ENCODE data around the gene TRMT1L.

TRMT1L gene

GRCh38 chr1:185111873-185112272 lies 44.9 kb downstream of the TRMT1L start:
- no peak overlapping the region for H3K27ac ChIP-seq
- TF ChIP-seq CTCF (conservative IDR thresholded peaks at IDR 0.05) (no peak), ZFX (IDR thresholded peaks at IDR 0.05) (no peak)

- TF ChIP-seq ZFX (IDR thresholded peaks at IDR 0.05) = no peak
- no peak for TF ChIP-seq CTCF (conservative IDR thresholded peaks at IDR 0.05)
- H3K27ac ChIP-seq = no peak overlapping the region
Measured at GRCh38 chr1:185110145-185110544, 46.6 kb downstream of the TRMT1L start.

DNA sequence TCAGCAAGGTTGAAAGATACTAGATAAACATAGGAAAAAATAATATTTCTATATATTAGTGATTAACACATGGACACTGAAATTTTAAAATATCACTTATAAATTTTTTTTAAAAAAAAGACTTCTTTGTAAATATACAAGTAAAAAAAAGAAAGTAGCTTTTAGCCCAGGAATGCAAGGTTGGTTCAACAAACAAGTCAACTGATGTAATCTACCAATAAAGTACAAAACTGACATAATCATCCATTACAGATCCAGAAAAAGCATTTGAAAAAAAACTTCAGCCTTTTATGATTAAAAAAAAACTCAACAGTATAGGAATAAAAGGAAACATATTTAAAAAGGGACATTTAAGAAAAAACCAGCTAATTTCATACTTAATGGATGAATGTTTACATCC lies 48.4 kb downstream of the TRMT1L start:
- TF ChIP-seq CTCF (conservative IDR thresholded peaks at IDR 0.05) (no peak), ZFX (IDR thresholded peaks at IDR 0.05) (no peak)
- H3K27ac ChIP-seq = no peak overlapping the region

GRCh38 chr1:185105121-185105520 lies 51.6 kb downstream of the TRMT1L start:
- no peak for TF ChIP-seq CTCF (conservative IDR thresholded peaks at IDR 0.05)
- H3K27ac ChIP-seq = no peak overlapping the region

GRCh38 chr1:185104083-185104482 lies 52.7 kb downstream of the TRMT1L start:
- TF ChIP-seq CTCF (conservative IDR thresholded peaks at IDR 0.05) (no peak), ZFX (IDR thresholded peaks at IDR 0.05) (no peak)
- no peak overlapping the region for H3K27ac ChIP-seq

GRCh38 chr1:185096531-185096930 lies 60.2 kb downstream of the TRMT1L start:
- H3K27ac ChIP-seq = no peak overlapping the region
- TF ChIP-seq CTCF (conservative IDR thresholded peaks at IDR 0.05) = no peak
- no peak for TF ChIP-seq ZFX (IDR thresholded peaks at IDR 0.05)

GRCh38 chr1:185094761-185095160 lies 62.0 kb downstream of the TRMT1L start:
- TF ChIP-seq ZFX (IDR thresholded peaks at IDR 0.05) = no peak
- no peak for TF ChIP-seq CTCF (conservative IDR thresholded peaks at IDR 0.05)
- no peak overlapping the region for H3K27ac ChIP-seq

Data from C4-2B (cell line).